WTC11 (cell line): Measurements from ENCODE around the gene ZNF853. TPM values are rescaled to one million over a fixed set of nuclear protein-coding genes. Genes with fewer than 3 reads are reported as not detected.

Experiments
- ATAC-seq: fragments of 200-7000 bp; cut with Tn5 transposase; 2 replicates; pipeline ENCODE4 v1.10.0; 2021; ENCODE audit warnings: mild to moderate bottlenecking, moderate library complexity
- CTCF ChIA-PET: fragments of 300-600 bp; sonication (Branson Sonifier 250); formaldehyde crosslinking; loops from one replicate; lab custom pipeline; 2021; ENCODE audit warnings: antibody characterized with exemption; lab: Charles Lee
- POLR2A ChIA-PET: fragments of 350-600 bp; sonication (Branson Sonifier 250); formaldehyde crosslinking; loops from one replicate; lab custom pipeline; 2021; ENCODE audit warnings: antibody characterized with exemption; lab: Charles Lee
- DNase-seq: peaks from one replicate; pipeline ENCODE4 v3.0.0; 2021; ENCODE audit warnings: low spot score
- H3K27ac Mint-ChIP-seq: 2 replicates; pipeline ENCODE4 v1.8.0; 2021; ENCODE audit warnings: mixed read lengths
- H3K27me3 Mint-ChIP-seq: 2 replicates; pipeline ENCODE4 v1.8.0; 2021; ENCODE audit warnings: low read depth, mild to moderate bottlenecking, moderate library complexity, mixed read lengths
- H3K36me3 Mint-ChIP-seq: 2 replicates; pipeline ENCODE4 v1.8.0; 2021; ENCODE audit warnings: mixed read lengths
- H3K4me1 Mint-ChIP-seq: 2 replicates; pipeline ENCODE4 v1.8.0; 2022; ENCODE audit warnings: mixed read lengths
- H3K4me3 Mint-ChIP-seq: 2 replicates; pipeline ENCODE4 v1.8.0; 2021; ENCODE audit warnings: mild to moderate bottlenecking, moderate library complexity, mixed read lengths
- H3K9me3 Mint-ChIP-seq: 2 replicates; pipeline ENCODE4 v1.8.0; 2021; ENCODE audit warnings: mixed read lengths
- ELF4 ChIP-seq: sonication (generic); formaldehyde crosslinking; IDR thresholded peaks from 2 replicates; pipeline ENCODE4 v1.8.1; 2022; ENCODE audit warnings: low read depth, mild to moderate bottlenecking, moderate library complexity, missing genetic modification reagents
- ESRRA ChIP-seq: sonication (generic); formaldehyde crosslinking; IDR thresholded peaks from 2 replicates; pipeline ENCODE4 v1.8.1; 2022; ENCODE audit warnings: mild to moderate bottlenecking, missing genetic modification reagents, borderline replicate concordance
- ETV6 ChIP-seq: sonication (generic); formaldehyde crosslinking; IDR thresholded peaks from 2 replicates; pipeline ENCODE4 v1.8.1; 2022; ENCODE audit warnings: mild to moderate bottlenecking, missing genetic modification reagents
- FOXK1 ChIP-seq: sonication (generic); formaldehyde crosslinking; IDR thresholded peaks from 2 replicates; pipeline ENCODE4 v1.8.0; 2022; ENCODE audit warnings: mild to moderate bottlenecking, moderate library complexity, missing genetic modification reagents
- JAZF1 ChIP-seq: fragments of 250-450 bp; sonication (Bioruptor Pico); IDR thresholded peaks from 2 replicates; pipeline ENCODE4 v1.9.0; 2021; ENCODE audit warnings: moderate library complexity, mild to moderate bottlenecking, inconsistent platforms
- NFATC4 ChIP-seq: fragments of 250-450 bp; sonication (Bioruptor Pico); IDR thresholded peaks from 2 replicates; pipeline ENCODE4 v1.9.0; 2021; ENCODE audit warnings: mild to moderate bottlenecking
- OVOL2 ChIP-seq: fragments of 250-450 bp; sonication (Bioruptor Pico); IDR thresholded peaks from 2 replicates; pipeline ENCODE4 v1.9.0; 2021; ENCODE audit warnings: mild to moderate bottlenecking, borderline replicate concordance
- SOX15 ChIP-seq: fragments of 250-450 bp; sonication (Bioruptor Pico); IDR thresholded peaks from 2 replicates; pipeline ENCODE4 v1.9.0; 2021; ENCODE audit warnings: mild to moderate bottlenecking
- TEAD1 ChIP-seq: sonication (generic); formaldehyde crosslinking; IDR thresholded peaks from 2 replicates; pipeline ENCODE4 v1.8.0; 2022; ENCODE audit warnings: mild to moderate bottlenecking, missing genetic modification reagents
- ZNF263 ChIP-seq: sonication (generic); formaldehyde crosslinking; IDR thresholded peaks from 2 replicates; pipeline ENCODE4 v1.8.1; 2022; ENCODE audit warnings: low read depth, mild to moderate bottlenecking, moderate library complexity, missing genetic modification reagents
- ZNF423 ChIP-seq: fragments of 250-450 bp; sonication (Bioruptor Pico); IDR thresholded peaks from 2 replicates; pipeline ENCODE4 v2.1.2; 2022; ENCODE audit warnings: mild to moderate bottlenecking, moderate library complexity
- total RNA-seq: library from RNA; stranded (reverse); gene quantifications from 3 replicates; pipeline ENCODE4 v1.2.3, GENCODE V29; 2021
- TF ChIP-seq, protein P1 (sequence below): sonication (generic); formaldehyde crosslinking; IDR thresholded peaks from 2 replicates; pipeline ENCODE4 v1.8.0; 2023; ENCODE audit warnings: mild to moderate bottlenecking, missing genetic modification reagents
- TF ChIP-seq, protein P2 (sequence below): sonication (generic); formaldehyde crosslinking; IDR thresholded peaks from 2 replicates; pipeline ENCODE4 v1.8.1; 2022; ENCODE audit warnings: low read depth, missing genetic modification reagents, borderline replicate concordance
- TF ChIP-seq, protein P3 (sequence below): sonication (generic); formaldehyde crosslinking; IDR thresholded peaks from 2 replicates; pipeline ENCODE4 v1.8.1; 2022; ENCODE audit warnings: mild to moderate bottlenecking, moderate library complexity, missing genetic modification reagents
- TF ChIP-seq, protein P4 (sequence below): sonication (generic); formaldehyde crosslinking; IDR thresholded peaks from 2 replicates; pipeline ENCODE4 v1.8.1; 2022; ENCODE audit warnings: mild to moderate bottlenecking, missing genetic modification reagents, moderate library complexity, borderline replicate concordance
- TF ChIP-seq, protein P5 (sequence below): sonication (generic); formaldehyde crosslinking; IDR thresholded peaks from 2 replicates; pipeline ENCODE4 v1.8.1; 2023; ENCODE audit warnings: mild to moderate bottlenecking, missing genetic modification reagents, borderline replicate concordance
- TF ChIP-seq, protein P6 (sequence below): fragments of 250-450 bp; sonication (Bioruptor Pico); IDR thresholded peaks from 2 replicates; pipeline ENCODE4 v1.9.0; 2021; ENCODE audit warnings: mild to moderate bottlenecking, borderline replicate concordance
- TF ChIP-seq, protein P7 (sequence below): fragments of 250-450 bp; sonication (Bioruptor Pico); IDR thresholded peaks from 2 replicates; pipeline ENCODE4 v2.1.2; 2022; ENCODE audit warnings: mild to moderate bottlenecking, moderate library complexity
- TF ChIP-seq, protein P8 (sequence below): sonication (generic); formaldehyde crosslinking; IDR thresholded peaks from 2 replicates; pipeline ENCODE4 v1.8.1; 2023; ENCODE audit warnings: mild to moderate bottlenecking, missing genetic modification reagents, moderate library complexity

Gene ZNF853
- total RNA-seq, 1 experiment from 2014 or later = 7.7 TPM

DNA sequence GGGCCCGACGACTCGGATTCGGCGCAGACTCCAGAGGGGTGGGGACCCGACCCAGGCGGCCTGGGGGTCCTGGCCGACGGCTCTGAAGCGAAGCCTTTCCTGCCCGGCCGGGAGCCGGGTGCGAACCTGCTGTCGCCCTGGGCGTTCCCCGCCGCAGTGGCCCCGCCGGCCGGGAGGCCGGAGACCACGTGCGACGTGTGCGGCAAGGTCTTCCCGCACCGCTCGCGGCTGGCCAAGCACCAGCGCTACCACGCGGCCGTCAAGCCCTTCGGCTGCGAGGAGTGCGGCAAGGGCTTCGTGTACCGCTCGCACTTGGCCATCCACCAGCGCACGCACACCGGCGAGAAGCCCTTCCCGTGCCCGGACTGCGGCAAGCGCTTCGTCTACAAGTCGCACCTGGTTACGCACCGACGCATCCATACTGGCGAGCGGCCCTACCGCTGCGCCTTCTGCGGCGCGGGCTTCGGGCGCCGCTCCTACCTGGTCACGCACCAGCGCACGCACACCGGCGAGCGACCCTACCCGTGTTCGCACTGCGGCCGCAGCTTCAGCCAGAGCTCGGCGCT is 37.1 kb downstream of the ZNF853 start:
- POLR2A ChIA-PET = no interaction called here
- TF ChIP-seq, protein P1, sequence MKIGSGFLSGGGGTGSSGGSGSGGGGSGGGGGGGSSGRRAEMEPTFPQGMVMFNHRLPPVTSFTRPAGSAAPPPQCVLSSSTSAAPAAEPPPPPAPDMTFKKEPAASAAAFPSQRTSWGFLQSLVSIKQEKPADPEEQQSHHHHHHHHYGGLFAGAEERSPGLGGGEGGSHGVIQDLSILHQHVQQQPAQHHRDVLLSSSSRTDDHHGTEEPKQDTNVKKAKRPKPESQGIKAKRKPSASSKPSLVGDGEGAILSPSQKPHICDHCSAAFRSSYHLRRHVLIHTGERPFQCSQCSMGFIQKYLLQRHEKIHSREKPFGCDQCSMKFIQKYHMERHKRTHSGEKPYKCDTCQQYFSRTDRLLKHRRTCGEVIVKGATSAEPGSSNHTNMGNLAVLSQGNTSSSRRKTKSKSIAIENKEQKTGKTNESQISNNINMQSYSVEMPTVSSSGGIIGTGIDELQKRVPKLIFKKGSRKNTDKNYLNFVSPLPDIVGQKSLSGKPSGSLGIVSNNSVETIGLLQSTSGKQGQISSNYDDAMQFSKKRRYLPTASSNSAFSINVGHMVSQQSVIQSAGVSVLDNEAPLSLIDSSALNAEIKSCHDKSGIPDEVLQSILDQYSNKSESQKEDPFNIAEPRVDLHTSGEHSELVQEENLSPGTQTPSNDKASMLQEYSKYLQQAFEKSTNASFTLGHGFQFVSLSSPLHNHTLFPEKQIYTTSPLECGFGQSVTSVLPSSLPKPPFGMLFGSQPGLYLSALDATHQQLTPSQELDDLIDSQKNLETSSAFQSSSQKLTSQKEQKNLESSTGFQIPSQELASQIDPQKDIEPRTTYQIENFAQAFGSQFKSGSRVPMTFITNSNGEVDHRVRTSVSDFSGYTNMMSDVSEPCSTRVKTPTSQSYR = no peak
- TF ChIP-seq SOX15 (CRISPR knock-in tag) = no peak
- TF ChIP-seq ESRRA (CRISPR knock-in tag) = no peak
- TF ChIP-seq, protein P2, sequence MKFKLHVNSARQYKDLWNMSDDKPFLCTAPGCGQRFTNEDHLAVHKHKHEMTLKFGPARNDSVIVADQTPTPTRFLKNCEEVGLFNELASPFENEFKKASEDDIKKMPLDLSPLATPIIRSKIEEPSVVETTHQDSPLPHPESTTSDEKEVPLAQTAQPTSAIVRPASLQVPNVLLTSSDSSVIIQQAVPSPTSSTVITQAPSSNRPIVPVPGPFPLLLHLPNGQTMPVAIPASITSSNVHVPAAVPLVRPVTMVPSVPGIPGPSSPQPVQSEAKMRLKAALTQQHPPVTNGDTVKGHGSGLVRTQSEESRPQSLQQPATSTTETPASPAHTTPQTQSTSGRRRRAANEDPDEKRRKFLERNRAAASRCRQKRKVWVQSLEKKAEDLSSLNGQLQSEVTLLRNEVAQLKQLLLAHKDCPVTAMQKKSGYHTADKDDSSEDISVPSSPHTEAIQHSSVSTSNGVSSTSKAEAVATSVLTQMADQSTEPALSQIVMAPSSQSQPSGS (CRISPR knock-in tag) = no peak
- no peak for TF ChIP-seq JAZF1 (CRISPR knock-in tag)
- TF ChIP-seq, protein P3, sequence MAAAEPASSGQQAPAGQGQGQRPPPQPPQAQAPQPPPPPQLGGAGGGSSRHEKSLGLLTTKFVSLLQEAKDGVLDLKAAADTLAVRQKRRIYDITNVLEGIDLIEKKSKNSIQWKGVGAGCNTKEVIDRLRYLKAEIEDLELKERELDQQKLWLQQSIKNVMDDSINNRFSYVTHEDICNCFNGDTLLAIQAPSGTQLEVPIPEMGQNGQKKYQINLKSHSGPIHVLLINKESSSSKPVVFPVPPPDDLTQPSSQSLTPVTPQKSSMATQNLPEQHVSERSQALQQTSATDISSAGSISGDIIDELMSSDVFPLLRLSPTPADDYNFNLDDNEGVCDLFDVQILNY (CRISPR knock-in tag) = no peak
- TF ChIP-seq ETV6 (CRISPR knock-in tag) = no peak
- TF ChIP-seq ELF4 (CRISPR knock-in tag) = no peak
- TF ChIP-seq, protein P4, sequence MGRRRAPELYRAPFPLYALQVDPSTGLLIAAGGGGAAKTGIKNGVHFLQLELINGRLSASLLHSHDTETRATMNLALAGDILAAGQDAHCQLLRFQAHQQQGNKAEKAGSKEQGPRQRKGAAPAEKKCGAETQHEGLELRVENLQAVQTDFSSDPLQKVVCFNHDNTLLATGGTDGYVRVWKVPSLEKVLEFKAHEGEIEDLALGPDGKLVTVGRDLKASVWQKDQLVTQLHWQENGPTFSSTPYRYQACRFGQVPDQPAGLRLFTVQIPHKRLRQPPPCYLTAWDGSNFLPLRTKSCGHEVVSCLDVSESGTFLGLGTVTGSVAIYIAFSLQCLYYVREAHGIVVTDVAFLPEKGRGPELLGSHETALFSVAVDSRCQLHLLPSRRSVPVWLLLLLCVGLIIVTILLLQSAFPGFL (CRISPR knock-in tag) = no peak
- no peak for TF ChIP-seq FOXK1 (CRISPR knock-in tag)
- TF ChIP-seq ZNF263 (CRISPR knock-in tag) = no peak
- no peak for TF ChIP-seq NFATC4 (CRISPR knock-in tag)
- TF ChIP-seq, protein P5, sequence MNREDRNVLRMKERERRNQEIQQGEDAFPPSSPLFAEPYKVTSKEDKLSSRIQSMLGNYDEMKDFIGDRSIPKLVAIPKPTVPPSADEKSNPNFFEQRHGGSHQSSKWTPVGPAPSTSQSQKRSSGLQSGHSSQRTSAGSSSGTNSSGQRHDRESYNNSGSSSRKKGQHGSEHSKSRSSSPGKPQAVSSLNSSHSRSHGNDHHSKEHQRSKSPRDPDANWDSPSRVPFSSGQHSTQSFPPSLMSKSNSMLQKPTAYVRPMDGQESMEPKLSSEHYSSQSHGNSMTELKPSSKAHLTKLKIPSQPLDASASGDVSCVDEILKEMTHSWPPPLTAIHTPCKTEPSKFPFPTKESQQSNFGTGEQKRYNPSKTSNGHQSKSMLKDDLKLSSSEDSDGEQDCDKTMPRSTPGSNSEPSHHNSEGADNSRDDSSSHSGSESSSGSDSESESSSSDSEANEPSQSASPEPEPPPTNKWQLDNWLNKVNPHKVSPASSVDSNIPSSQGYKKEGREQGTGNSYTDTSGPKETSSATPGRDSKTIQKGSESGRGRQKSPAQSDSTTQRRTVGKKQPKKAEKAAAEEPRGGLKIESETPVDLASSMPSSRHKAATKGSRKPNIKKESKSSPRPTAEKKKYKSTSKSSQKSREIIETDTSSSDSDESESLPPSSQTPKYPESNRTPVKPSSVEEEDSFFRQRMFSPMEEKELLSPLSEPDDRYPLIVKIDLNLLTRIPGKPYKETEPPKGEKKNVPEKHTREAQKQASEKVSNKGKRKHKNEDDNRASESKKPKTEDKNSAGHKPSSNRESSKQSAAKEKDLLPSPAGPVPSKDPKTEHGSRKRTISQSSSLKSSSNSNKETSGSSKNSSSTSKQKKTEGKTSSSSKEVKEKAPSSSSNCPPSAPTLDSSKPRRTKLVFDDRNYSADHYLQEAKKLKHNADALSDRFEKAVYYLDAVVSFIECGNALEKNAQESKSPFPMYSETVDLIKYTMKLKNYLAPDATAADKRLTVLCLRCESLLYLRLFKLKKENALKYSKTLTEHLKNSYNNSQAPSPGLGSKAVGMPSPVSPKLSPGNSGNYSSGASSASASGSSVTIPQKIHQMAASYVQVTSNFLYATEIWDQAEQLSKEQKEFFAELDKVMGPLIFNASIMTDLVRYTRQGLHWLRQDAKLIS (CRISPR knock-in tag) = no peak
- TF ChIP-seq, protein P6, sequence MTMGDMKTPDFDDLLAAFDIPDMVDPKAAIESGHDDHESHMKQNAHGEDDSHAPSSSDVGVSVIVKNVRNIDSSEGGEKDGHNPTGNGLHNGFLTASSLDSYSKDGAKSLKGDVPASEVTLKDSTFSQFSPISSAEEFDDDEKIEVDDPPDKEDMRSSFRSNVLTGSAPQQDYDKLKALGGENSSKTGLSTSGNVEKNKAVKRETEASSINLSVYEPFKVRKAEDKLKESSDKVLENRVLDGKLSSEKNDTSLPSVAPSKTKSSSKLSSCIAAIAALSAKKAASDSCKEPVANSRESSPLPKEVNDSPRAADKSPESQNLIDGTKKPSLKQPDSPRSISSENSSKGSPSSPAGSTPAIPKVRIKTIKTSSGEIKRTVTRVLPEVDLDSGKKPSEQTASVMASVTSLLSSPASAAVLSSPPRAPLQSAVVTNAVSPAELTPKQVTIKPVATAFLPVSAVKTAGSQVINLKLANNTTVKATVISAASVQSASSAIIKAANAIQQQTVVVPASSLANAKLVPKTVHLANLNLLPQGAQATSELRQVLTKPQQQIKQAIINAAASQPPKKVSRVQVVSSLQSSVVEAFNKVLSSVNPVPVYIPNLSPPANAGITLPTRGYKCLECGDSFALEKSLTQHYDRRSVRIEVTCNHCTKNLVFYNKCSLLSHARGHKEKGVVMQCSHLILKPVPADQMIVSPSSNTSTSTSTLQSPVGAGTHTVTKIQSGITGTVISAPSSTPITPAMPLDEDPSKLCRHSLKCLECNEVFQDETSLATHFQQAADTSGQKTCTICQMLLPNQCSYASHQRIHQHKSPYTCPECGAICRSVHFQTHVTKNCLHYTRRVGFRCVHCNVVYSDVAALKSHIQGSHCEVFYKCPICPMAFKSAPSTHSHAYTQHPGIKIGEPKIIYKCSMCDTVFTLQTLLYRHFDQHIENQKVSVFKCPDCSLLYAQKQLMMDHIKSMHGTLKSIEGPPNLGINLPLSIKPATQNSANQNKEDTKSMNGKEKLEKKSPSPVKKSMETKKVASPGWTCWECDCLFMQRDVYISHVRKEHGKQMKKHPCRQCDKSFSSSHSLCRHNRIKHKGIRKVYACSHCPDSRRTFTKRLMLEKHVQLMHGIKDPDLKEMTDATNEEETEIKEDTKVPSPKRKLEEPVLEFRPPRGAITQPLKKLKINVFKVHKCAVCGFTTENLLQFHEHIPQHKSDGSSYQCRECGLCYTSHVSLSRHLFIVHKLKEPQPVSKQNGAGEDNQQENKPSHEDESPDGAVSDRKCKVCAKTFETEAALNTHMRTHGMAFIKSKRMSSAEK (CRISPR knock-in tag) = no peak
- no peak for TF ChIP-seq OVOL2
- TF ChIP-seq, protein P7, sequence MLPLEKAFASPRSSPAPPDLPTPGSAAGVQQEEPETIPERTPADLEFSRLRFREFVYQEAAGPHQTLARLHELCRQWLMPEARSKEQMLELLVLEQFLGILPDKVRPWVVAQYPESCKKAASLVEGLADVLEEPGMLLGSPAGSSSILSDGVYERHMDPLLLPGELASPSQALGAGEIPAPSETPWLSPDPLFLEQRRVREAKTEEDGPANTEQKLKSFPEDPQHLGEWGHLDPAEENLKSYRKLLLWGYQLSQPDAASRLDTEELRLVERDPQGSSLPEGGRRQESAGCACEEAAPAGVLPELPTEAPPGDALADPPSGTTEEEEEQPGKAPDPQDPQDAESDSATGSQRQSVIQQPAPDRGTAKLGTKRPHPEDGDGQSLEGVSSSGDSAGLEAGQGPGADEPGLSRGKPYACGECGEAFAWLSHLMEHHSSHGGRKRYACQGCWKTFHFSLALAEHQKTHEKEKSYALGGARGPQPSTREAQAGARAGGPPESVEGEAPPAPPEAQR (CRISPR knock-in tag) = no peak
- no peak for TF ChIP-seq ZNF423 (CRISPR knock-in tag)
- TF ChIP-seq, protein P8, sequence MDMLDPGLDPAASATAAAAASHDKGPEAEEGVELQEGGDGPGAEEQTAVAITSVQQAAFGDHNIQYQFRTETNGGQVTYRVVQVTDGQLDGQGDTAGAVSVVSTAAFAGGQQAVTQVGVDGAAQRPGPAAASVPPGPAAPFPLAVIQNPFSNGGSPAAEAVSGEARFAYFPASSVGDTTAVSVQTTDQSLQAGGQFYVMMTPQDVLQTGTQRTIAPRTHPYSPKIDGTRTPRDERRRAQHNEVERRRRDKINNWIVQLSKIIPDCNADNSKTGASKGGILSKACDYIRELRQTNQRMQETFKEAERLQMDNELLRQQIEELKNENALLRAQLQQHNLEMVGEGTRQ (CRISPR knock-in tag) = no peak
- no peak for TF ChIP-seq TEAD1
- H3K27me3 Mint-ChIP-seq = no peaks in the 10 kb centered on the region
- no peak overlapping the region for H3K27ac Mint-ChIP-seq
- H3K4me3 Mint-ChIP-seq = no peak overlapping the region
- peak; percentile 8 for DNase-seq
- CTCF ChIA-PET = no interaction called here
- H3K9me3 Mint-ChIP-seq = no peaks in the 10 kb centered on the region
- ATAC-seq = no peak
- peaks cover 8% of the 10 kb centered on the region for H3K36me3 Mint-ChIP-seq
- no peaks in the 10 kb centered on the region for H3K4me1 Mint-ChIP-seq
